HG03064 (cell line): ENCODE results near the gene TMEM161A.

Experiments
- ATAC-seq: cut with Tn5 transposase; IDR thresholded peaks from one replicate; pipeline ENCODE4 v1.9.1; 2021; ENCODE audit warnings: low read depth; ENCODE audit not compliant: unreplicated experiment

The TMEM161A gene

DNA sequence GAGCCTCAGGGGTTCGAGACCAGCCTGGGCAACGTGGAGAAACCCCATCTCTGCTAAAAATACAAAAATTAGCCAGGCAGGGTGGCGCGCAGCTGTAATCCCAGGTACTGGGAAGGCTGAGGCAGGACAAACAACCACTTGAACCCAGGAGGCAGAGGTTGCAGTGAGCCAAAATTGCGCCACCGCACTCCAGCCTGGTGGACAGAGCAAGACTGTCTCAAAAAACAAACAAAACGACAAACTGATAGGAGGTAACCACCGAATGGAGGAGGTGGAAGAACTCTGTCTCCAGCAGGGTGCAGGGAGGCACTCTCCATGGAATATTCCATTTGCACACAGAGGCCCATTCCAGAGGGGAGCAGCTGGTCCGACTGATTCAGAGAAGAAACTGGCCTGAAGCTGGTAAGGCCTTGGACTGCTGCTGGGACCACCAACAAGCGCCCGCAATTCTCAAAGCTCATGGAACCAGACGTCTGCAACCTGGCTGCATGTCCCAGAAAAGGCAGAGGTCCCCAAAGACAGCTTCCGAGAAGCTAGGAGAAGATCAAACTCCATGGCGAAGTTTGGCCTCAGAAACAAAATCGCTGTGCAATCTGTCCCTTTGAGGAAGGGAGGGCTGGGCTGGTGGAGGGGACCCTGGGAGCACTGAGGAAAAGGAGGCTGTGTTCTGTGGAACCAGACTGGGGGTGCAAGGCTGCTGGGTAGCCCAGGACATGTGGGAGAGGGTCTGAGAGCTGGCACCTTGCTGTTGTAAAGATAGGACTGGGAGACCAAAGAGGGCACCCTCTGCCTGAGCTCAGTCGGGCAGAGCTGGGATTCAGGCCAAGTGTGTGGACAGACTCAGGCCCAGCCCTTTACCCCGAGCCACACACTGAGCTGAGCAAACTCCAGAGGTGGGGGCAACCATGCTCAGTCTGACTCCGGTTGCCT lies 39.3 kb downstream of the TMEM161A start:
- no peak for ATAC-seq

DNA sequence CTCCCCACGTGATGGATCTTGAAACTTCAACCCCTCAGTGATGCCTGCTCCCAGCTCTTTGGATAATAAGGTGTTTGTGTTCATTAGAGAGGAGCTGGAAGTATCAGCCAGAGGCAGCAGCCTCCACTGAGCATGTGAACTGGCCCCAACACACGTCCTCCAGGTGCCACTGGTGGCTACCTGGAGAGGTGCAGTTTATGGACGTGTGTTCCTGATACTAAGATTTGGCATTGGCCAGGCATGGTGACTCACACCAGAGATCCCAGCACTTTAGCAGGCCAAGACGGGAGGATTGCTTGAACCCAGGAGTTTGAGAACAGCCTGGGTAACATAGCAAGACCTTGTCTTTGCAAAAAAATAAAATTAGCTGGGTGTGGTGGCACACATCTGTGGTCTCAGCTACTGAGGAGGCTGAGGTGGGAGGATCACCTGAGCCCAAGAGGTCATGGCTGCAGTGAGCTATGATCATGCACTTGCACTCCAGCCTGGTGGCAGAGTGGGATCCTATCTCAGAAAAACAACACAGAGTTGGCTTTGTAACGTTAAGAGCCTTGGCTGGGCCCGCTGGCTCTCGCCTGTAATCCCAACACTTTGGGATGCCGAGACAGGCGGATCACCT lies 40.1 kb downstream of the TMEM161A start:
- ATAC-seq = no peak

DNA sequence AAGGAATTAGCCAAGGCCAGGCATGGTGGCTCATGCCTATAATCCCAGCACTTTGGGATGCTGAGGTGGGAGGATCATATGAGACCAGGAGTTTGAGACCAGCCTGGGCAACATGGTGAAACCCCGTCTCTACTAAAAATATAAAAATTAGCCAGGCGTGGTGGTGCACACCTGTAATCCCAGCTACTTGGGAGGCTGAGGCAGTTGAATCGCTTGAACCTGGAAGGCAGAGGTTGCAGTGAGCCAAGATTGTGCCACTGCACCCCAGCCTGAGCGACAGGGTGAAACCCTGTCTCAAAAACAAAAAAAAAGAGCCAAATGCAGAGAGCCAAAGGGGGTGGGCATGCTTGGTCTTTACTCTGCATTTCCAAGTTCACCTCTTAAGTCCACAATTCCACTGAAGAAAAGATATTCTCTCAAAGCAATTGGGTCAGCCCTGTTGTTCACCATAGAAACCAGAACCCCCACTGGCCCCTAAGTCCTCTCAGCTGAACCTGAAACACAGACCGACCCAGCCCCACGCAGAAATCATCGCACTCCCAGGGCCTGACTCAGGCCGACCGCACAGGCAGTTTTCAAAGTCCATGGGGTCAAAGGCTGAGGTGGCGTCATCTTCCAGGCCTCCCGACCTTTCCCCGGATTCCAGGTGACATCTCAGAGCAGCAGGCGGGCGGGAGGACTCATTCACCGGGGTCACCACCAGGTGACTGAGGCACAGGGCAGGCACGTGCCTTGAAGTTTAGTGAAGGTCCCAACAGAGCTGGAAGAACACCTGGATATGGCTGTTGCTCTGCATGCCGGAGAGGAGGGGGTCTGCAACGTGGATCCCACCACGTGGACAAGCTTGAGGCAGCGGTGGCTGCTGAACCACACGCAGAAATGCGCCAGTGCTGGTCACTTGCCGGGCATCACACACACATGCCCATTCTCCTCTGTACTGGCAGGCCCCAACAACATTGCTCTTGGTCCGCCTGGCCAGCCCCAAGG lies 41.3 kb downstream of the TMEM161A start:
- no peak for ATAC-seq

DNA sequence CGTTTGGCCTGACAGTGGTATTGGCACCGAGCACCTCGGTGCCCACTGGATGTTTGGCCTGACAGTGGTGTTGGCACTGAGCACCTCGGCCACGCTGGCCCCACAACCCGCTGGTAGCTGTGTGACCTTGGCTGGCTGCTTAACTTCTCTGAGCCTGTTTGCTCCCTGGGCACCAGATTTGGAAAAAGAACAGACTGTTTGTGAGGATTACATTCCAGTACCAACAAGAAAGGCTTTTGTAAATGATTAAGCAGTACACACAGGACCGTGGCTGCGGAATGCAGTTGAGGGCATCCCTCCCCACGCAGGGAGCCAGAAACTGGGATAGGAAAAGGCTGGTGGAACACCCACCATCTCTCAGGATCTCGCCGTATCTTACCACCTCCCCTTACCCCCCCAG lies 42.6 kb downstream of the TMEM161A start:
- no peak for ATAC-seq

DNA sequence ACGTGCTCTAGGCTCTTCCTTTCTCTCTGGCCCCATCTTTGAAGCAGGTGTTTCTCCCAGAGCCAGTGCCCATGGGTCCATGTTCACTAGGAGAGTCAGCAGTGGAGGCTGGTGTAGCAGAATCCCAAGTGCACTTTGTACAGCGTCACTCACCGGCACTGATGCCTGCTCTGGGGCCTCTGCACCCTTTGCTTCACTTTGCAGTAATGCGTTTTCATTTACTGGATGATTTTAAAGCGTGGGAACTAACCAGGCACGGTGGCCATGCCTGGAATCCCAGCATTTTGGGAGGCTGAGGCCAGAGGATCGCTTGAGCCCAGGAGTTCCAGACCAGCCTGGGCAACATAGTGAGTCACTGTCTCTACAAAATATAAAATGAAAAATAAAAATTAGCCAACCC lies 43.8 kb downstream of the TMEM161A start:
- no peak for ATAC-seq

DNA sequence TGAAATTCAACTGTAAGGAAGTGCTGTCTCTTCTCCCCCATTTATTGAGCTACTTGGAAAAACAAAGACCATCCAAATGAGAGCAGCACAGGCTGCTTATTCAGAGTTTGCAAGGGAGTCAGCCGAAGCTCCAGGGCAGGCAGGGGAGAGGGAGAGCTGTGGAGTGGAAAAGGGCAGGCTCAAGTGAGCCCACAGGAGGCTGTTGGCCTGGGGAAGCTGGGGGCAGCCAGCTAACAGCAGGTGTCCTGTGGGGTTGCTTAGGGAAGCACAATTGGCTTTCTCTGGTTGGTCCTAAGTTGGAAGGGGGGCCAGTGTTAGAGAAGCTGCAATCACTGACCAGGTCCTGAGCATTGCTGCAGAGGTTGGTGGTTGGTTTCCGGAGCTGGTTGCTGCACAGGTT lies 50.6 kb downstream of the TMEM161A start:
- ATAC-seq = no peak

DNA sequence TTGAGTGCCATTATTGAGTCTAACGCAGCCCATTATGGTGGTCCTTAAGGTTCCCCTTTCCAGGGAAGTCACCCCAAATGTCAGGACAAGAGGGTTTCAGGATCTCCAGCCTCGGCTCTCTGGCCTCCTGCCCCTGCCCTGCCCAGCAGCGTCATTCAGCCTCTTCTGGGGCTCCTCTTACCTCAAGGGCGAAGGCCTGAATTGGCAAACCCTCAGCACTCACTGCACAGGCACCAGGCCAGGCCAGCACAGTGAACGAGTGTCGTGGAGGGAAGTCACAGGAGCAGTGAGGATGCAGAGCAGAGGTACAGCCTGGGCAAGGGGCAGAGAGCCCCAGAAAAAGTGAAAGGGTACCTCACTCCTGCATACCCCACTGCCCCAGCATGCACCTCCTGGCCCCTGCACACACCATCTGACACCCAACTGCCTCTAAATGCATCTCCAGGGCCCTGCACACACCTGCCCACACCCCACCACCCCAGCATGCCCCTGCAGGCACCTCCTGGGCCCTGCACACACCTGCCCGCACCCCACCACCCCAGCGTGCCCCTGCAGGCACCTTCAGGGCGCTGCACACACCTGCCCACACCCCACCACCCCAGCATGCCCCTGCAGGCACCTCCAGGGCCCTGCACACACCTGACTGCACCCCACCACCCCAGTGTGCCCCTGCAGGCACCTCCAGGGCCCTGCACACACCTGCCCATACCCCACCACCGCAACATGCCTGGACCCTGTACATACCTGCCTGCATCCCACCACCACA lies 54.7 kb downstream of the TMEM161A start:
- ATAC-seq = no peak

DNA sequence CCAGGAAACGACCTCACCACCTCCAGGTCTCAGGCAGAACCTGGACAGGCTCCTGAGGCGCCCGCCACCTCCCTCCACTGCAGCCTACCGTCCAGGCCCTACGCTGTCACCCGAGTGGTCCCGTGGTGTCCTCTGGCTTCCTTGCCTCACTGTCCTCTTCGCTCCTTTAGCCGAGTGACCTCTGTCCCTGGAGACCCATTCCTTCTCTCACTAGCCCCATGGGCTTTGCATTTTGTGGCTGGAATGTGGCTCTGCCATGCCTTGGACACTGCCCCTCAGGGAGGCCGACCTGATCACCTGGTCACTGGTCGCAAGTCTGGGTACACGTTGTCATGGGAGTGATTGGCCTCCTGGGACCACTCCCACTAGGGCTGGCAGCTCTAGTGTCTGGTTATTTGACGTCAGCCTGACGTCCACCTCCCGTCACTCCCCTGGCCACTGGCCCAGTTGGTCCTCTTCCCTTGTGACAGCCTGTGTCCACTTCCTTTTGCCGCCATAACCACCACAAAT lies 56.6 kb downstream of the TMEM161A start:
- ATAC-seq = no peak

DNA sequence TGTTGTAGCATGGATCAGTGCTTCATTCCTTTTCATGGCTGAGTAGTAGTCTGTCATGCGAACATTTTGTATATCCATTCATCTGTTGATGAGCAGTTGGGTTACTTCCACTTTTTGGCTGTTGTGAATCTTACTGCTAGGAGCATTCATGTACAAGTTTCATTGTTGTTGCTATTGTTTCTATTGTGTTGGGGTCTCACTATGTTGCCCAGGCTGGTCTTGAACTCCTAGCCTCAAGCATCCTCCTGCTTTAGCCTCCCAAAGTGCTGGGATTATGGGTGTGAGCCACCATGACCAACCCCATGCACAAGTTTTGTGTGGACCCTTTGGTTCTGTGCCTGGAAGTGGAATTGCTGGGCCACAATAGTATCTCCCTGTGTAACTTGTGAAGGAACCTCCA lies 58.7 kb downstream of the TMEM161A start:
- no peak for ATAC-seq

DNA sequence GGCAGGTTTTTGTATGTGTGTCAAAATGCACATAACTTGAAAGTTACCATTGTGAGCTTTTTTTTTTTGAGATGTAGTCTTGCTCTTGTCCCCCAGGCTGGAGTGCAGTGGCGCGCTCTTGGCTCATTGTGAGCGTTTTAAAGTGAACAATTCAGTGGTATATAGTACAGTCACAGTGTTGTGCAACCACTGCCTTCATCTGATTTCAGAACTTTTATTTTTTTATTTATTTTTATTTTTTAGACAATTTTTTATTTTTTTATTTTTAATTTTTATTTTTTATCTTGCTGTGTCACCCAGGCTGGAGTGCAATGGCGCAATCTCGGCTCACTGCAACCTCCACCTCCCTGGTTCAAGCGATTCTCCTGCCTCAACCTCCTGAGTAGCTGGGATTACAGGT lies 59.5 kb downstream of the TMEM161A start:
- no peak for ATAC-seq

DNA sequence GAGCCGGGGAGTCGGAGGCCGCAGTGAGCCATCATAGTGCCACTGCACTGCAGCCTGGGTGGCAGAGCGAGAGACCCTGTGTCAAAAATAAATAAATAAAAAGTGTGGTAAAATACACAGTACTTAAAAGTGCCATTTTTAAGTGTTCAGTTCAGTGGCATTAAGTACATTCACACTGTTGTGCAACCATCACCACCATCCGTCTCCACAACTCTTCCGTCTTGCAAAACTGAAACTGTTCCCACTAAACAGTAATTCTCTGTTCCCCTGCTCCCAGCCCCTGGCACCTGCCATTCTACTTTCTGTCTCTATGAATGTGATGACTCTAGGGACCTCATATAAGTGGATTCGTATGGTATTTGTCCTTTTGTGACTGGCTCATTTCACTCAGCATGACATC lies 61.2 kb downstream of the TMEM161A start:
- ATAC-seq = no peak

DNA sequence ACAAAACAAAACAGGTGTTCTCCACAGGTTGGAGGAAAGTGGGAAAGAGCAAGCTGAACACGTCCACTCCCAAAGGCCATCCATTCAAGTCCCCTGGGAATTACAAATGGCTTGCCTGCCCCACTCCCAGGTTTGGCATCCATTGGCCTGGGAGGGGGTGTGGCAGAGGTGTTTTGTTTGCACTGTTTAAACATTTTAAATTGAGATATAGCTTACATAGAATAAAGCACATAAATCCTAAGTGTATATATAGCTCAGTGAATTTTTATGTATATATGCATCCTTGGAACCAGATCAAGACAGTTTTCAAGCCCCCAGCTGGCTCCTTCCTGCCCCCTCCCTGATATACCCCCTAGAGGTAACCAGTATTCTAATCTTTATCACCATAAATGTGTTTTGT lies 61.8 kb downstream of the TMEM161A start:
- no peak for ATAC-seq

DNA sequence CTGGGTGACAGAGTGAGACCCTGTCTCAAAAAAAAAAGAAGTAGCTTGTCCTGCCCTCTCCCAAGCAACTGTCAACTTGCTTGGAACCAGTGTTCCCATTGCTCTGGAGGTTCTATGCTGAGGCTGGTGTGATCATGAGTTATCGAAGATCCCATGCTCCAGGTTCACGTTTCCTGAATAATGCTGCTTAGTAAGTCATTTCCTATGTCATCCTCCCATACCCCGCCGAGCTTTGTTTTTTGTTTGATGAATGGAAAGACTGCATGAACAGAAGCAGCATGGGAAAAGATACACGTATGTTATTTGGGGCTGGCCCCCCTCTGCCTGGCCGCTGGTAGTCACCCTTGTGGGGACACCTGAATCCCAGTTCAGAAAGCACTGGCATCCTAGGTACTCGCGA lies 63.2 kb downstream of the TMEM161A start:
- ATAC-seq = no peak

DNA sequence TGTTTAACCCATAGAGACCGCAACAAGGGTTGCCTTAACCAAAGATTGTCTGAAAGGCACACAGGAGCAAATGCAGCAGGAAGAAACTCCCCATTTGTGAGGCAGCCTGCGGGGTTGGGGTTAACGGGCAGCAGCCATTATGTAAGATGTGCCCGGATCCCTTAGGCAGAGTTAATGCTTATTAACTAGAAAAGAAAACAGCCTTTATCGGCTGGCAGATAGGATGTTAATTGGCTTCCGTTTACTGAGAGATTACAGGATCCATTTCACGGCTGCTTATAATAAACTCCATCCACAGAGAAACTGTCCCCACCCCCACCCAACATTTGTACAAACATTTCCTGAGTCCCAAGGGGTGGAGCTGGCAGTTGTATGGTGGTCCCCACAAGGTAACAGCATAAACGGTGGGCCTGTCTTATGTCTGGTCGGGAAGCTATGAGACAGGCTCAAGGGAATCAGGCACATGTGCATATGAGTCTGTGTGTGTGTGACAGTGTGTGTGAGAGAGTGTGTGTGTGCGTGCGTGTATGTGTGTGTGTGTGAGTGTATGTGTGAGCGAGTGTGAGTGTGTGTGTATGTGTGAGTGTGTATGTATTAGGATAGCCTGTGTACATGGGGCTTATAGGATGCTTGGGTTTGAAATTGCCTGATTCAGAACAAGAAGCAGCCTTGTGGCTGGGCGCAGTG lies 63.9 kb downstream of the TMEM161A start:
- no peak for ATAC-seq

DNA sequence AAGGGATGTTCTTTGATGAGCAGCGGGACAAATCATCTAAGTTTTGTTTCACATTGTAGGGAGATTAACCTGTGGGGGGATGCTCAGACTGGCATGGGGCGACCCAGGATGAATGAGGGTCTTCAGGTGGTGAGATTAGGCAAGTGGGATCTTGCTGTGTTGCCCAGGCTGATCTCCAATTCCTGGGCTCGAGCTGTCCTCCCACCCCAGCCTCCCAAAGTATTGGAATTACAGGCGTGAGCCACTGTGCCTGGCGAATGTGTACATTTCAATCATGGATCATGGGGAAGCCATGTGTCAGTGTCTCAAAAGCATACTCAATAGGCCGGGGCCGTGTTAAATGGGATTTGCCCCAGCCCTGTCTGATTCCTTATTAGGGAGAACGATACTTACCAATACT lies 66.4 kb downstream of the TMEM161A start:
- no peak for ATAC-seq
